ENCODE data around the gene XYLB.

The XYLB gene

GRCh38 chr3:38323060-38323459 is 23.5 kb upstream of the XYLB start:
- Histone ChIP-seq H3K4me3 (ENCODE audit: low read length) (no peak overlapping the region), H3K27me3 (ENCODE audit: control insufficient read depth, insufficient read depth, low read length) (no peaks in the 10 kb centered on the region), H3K9me3 (ENCODE audit: control insufficient read depth, insufficient read depth, low read length) (no peaks in the 10 kb centered on the region; the same call in 1 of the 2 replicates), H3K4me1 (ENCODE audit: control insufficient read depth, insufficient read depth, low read length) (no peaks in the 10 kb centered on the region), H3K27ac (ENCODE audit: low read length) (no peak overlapping the region), H3K36me3 (ENCODE audit: control insufficient read depth, insufficient read depth, low read length) (no peaks in the 10 kb centered on the region)
- no peak for DNase-seq (ENCODE audit: low read depth, low spot score)
- WGBS (ENCODE audit: insufficient coverage, insufficient read length), result no CpG with 5 or more reads among the region's 1 CpG

GRCh38 chr3:38325256-38325655 is 21.3 kb upstream of the XYLB start:
- Histone ChIP-seq H3K27ac (ENCODE audit: low read length) (no peak overlapping the region), H3K27me3 (ENCODE audit: control insufficient read depth, insufficient read depth, low read length) (no peaks in the 10 kb centered on the region), H3K9me3 (ENCODE audit: control insufficient read depth, insufficient read depth, low read length) (no peaks in the 10 kb centered on the region; the same call in 1 of the 2 replicates), H3K36me3 (ENCODE audit: control insufficient read depth, insufficient read depth, low read length) (no peaks in the 10 kb centered on the region), H3K4me3 (ENCODE audit: low read length) (no peak overlapping the region), H3K4me1 (ENCODE audit: control insufficient read depth, insufficient read depth, low read length) (no peaks in the 10 kb centered on the region)
- WGBS (ENCODE audit: insufficient coverage, insufficient read length), result no CpG with 5 or more reads among the region's 2 CpGs
- DNase-seq (ENCODE audit: low read depth, low spot score), result no peak

GRCh38 chr3:38327335-38328009 is 19.1 kb upstream of the XYLB start:
- no peak overlapping the region for H3K27ac ChIP-seq (ENCODE audit: low read length)
- no peaks in the 10 kb centered on the region for H3K36me3 ChIP-seq (ENCODE audit: control insufficient read depth, insufficient read depth, low read length)
- no peak overlapping the region for H3K4me3 ChIP-seq (ENCODE audit: low read length)
- H3K4me1 ChIP-seq (ENCODE audit: control insufficient read depth, insufficient read depth, low read length), result no peaks in the 10 kb centered on the region
- no peaks in the 10 kb centered on the region; the same call in 1 of the 2 replicates for H3K9me3 ChIP-seq (ENCODE audit: control insufficient read depth, insufficient read depth, low read length)
- no peaks in the 10 kb centered on the region for H3K27me3 ChIP-seq (ENCODE audit: control insufficient read depth, insufficient read depth, low read length)
- DNase-seq (ENCODE audit: low read depth, low spot score), result no peak

GRCh38 chr3:38331257-38332022 is 15.1 kb upstream of the XYLB start:
- no peak for DNase-seq (ENCODE audit: low read depth, low spot score)
- H3K4me1 ChIP-seq (ENCODE audit: control insufficient read depth, insufficient read depth, low read length), result no peaks in the 10 kb centered on the region
- no peaks in the 10 kb centered on the region for H3K27me3 ChIP-seq (ENCODE audit: control insufficient read depth, insufficient read depth, low read length)
- H3K4me3 ChIP-seq (ENCODE audit: low read length), result no peak overlapping the region
- no CpG with 5 or more reads among the region's 4 CpGs for WGBS (ENCODE audit: insufficient coverage, insufficient read length)
- no peaks in the 10 kb centered on the region for H3K36me3 ChIP-seq (ENCODE audit: control insufficient read depth, insufficient read depth, low read length)
- H3K9me3 ChIP-seq (ENCODE audit: control insufficient read depth, insufficient read depth, low read length), result no peaks in the 10 kb centered on the region; the same call in 1 of the 2 replicates
- H3K27ac ChIP-seq (ENCODE audit: low read length), result no peak overlapping the region

GRCh38 chr3:38332201-38332600 is 14.4 kb upstream of the XYLB start:
- no peak overlapping the region for H3K27ac ChIP-seq (ENCODE audit: low read length)
- no peaks in the 10 kb centered on the region for H3K4me1 ChIP-seq (ENCODE audit: control insufficient read depth, insufficient read depth, low read length)
- DNase-seq (ENCODE audit: low read depth, low spot score), result no peak
- no peaks in the 10 kb centered on the region for H3K27me3 ChIP-seq (ENCODE audit: control insufficient read depth, insufficient read depth, low read length)
- no peak overlapping the region for H3K4me3 ChIP-seq (ENCODE audit: low read length)
- no CpG with 5 or more reads among the region's 3 CpGs for WGBS (ENCODE audit: insufficient coverage, insufficient read length)
- H3K9me3 ChIP-seq (ENCODE audit: control insufficient read depth, insufficient read depth, low read length), result no peaks in the 10 kb centered on the region; the same call in 1 of the 2 replicates
- no peaks in the 10 kb centered on the region for H3K36me3 ChIP-seq (ENCODE audit: control insufficient read depth, insufficient read depth, low read length)

- Histone ChIP-seq H3K9me3 (ENCODE audit: control insufficient read depth, insufficient read depth, low read length) (no peaks in the 10 kb centered on the region), H3K27ac (ENCODE audit: low read length) (no peak overlapping the region), H3K36me3 (ENCODE audit: control insufficient read depth, insufficient read depth, low read length) (no peaks in the 10 kb centered on the region), H3K4me3 (ENCODE audit: low read length) (no peak overlapping the region), H3K27me3 (ENCODE audit: control insufficient read depth, insufficient read depth, low read length) (no peaks in the 10 kb centered on the region), H3K4me1 (ENCODE audit: control insufficient read depth, insufficient read depth, low read length) (no peaks in the 10 kb centered on the region)
- no peak for DNase-seq (ENCODE audit: low read depth, low spot score)
- no CpG with 5 or more reads among the region's 5 CpGs for WGBS (ENCODE audit: insufficient coverage, insufficient read length)
Observed at GRCh38 chr3:38334142-38335055, 12.2 kb upstream of the XYLB start.

GRCh38 chr3:38335263-38335662 is 11.3 kb upstream of the XYLB start:
- H3K4me1 ChIP-seq (ENCODE audit: control insufficient read depth, insufficient read depth, low read length), result no peaks in the 10 kb centered on the region
- WGBS (ENCODE audit: insufficient coverage, insufficient read length), result no CpG with 5 or more reads among the region's 6 CpGs
- no peak overlapping the region for H3K4me3 ChIP-seq (ENCODE audit: low read length)
- no peaks in the 10 kb centered on the region for H3K27me3 ChIP-seq (ENCODE audit: control insufficient read depth, insufficient read depth, low read length)
- no peaks in the 10 kb centered on the region for H3K36me3 ChIP-seq (ENCODE audit: control insufficient read depth, insufficient read depth, low read length)
- no peak overlapping the region for H3K27ac ChIP-seq (ENCODE audit: low read length)
- DNase-seq (ENCODE audit: low read depth, low spot score), result no peak
- no peaks in the 10 kb centered on the region for H3K9me3 ChIP-seq (ENCODE audit: control insufficient read depth, insufficient read depth, low read length)

GRCh38 chr3:38337703-38338102 is 8.9 kb upstream of the XYLB start:
- DNase-seq (ENCODE audit: low read depth, low spot score), result no peak
- WGBS (ENCODE audit: insufficient coverage, insufficient read length), result no CpG with 5 or more reads among the region's 2 CpGs

GRCh38 chr3:38343797-38344594 is 2.6 kb upstream of the XYLB start:
- H3K27me3 ChIP-seq (ENCODE audit: control insufficient read depth, insufficient read depth, low read length), result peaks cover 2% of the 10 kb centered on the region; the same call in 1 of the 2 replicates
- no CpG with 5 or more reads among the region's 3 CpGs for WGBS (ENCODE audit: insufficient coverage, insufficient read length)
- H3K4me3 ChIP-seq (ENCODE audit: low read length), result no peak overlapping the region
- no peaks in the 10 kb centered on the region for H3K36me3 ChIP-seq (ENCODE audit: control insufficient read depth, insufficient read depth, low read length)
- DNase-seq (ENCODE audit: low read depth, low spot score), result no peak
- H3K27ac ChIP-seq (ENCODE audit: low read length), result no peak overlapping the region
- H3K9me3 ChIP-seq (ENCODE audit: control insufficient read depth, insufficient read depth, low read length), result no peaks in the 10 kb centered on the region
- peaks cover 1% of the 10 kb centered on the region; the same call in 1 of the 2 replicates for H3K4me1 ChIP-seq (ENCODE audit: control insufficient read depth, insufficient read depth, low read length)

More at GRCh38 chr3:38337703-38338102, 8.9 kb upstream of the XYLB start:
- Histone ChIP-seq H3K4me1 (ENCODE audit: control insufficient read depth, insufficient read depth, low read length) (no peaks in the 10 kb centered on the region), H3K36me3 (ENCODE audit: control insufficient read depth, insufficient read depth, low read length) (no peaks in the 10 kb centered on the region), H3K4me3 (ENCODE audit: low read length) (no peak overlapping the region), H3K27ac (ENCODE audit: low read length) (no peak overlapping the region), H3K9me3 (ENCODE audit: control insufficient read depth, insufficient read depth, low read length) (no peaks in the 10 kb centered on the region), H3K27me3 (ENCODE audit: control insufficient read depth, insufficient read depth, low read length) (no peaks in the 10 kb centered on the region)

Measured in iPS DF 6.9 (cell line).